Transverse colon (tissue), 4 donors: ENCODE measurements around the gene KRTCAP2. TPM values are rescaled to one million over a fixed set of nuclear protein-coding genes. Genes with fewer than 3 reads are reported as not detected.
A peak's percentile ranks its signal among the peaks of the same experiment; 100 is the strongest.
"Not testable (repeated sequence)": the region's sequence is repeated elsewhere in the genome, so short reads cannot be mapped to it uniquely, and the experiment has no call there.

Experiments
- DNase-seq: peaks from one replicate; pipeline ENCODE4 v3.0.0-alpha.2; 2019
- H3K27ac ChIP-seq, 4 donors: fragments of 200-600 bp; sonication (generic); 2 replicates each; pipeline ENCODE4 v1.5.1; 2016 to 2018; ENCODE audit warnings: inconsistent platforms in 4 of 4
- H3K27me3 ChIP-seq: fragments of 200-600 bp; sonication (generic); 2 replicates; pipeline ENCODE4 v1.5.1; 2017; ENCODE audit warnings: inconsistent platforms
- H3K36me3 ChIP-seq, 4 donors: fragments of 200-600 bp; sonication (generic); 2 replicates each; pipeline ENCODE4 v1.5.1; 2017 to 2019; ENCODE audit warnings: inconsistent platforms in 4 of 4
- H3K4me1 ChIP-seq, 4 donors: fragments of 200-600 bp; sonication (generic); 2 replicates each; pipeline ENCODE4 v1.5.1; 2017 to 2020; ENCODE audit warnings: inconsistent platforms in 4 of 4
- H3K4me3 ChIP-seq, 4 donors: fragments of 200-600 bp; sonication (generic); 1 replicate in 1 of 4; 2 replicates in 3 of 4; pipeline versions ENCODE4 v1.5.1 to v1.6.1; 2017 to 2019; ENCODE audit warnings: inconsistent platforms in 4 of 4
- H3K9me3 ChIP-seq, 2 donors: fragments of 200-600 bp; sonication (generic); 2 replicates each; pipeline ENCODE4 v1.5.1; 2017 to 2019; ENCODE audit warnings: inconsistent platforms in 2 of 2
- CTCF ChIP-seq, 5 experiments: fragments of 200-600 bp in 3 of 5; fragments of 450-650 bp in 2 of 5; sonication (generic) in 3 of 5; IDR thresholded peaks; 1 replicate in 2 of 5; 2 replicates in 3 of 5; pipeline ENCODE4 v1.5.1; 2016 to 2017; ENCODE audit warnings: antibody characterized with exemption in 5 of 5, inconsistent platforms in 3 of 5, mild to moderate bottlenecking in 2 of 5, moderate library complexity in 1 of 5
- EP300 ChIP-seq: sonication (generic); formaldehyde crosslinking; IDR thresholded peaks from one replicate; pipeline ENCODE4 v1.6.1; 2017; ENCODE audit warnings: antibody characterized with exemption, low read depth
- POLR2A ChIP-seq: fragments of 450-650 bp; IDR thresholded peaks from one replicate; pipeline ENCODE4 v1.6.1; 2016; ENCODE audit warnings: antibody characterized with exemption, mild to moderate bottlenecking, moderate library complexity
- POLR2AphosphoS5 ChIP-seq, 3 donors: sonication (generic); formaldehyde crosslinking; IDR thresholded peaks; one replicate each; pipeline ENCODE4 v1.6.1; 2016; ENCODE audit warnings: antibody characterized with exemption in 3 of 3
- WGBS, 2 donors: methylation state at CpG; one replicate each; pipeline ENCODE4 v1.1.5; 2018; ENCODE audit warnings: low coverage in 1 of 2; 5-methylcytosine and 5-hydroxymethylcytosine counted together
- in situ Hi-C, 4 donors: fragments of 200-750 bp; cut with MboI; loops; one replicate each; pipeline versions ENCODE4 v1.15.0 to v1.15.1; 2017; ENCODE audit warnings: low sequenced_read_pairs in 3 of 4, low pct_ligation_motif_present in 1 of 4, low pct_unique_long_range_greater_than_20kb in 1 of 4
- intact Hi-C: fragments of 100-400 bp; cut with DNase I; formaldehyde crosslinking; loops from one replicate; pipeline ENCODE4 v1.15.1; 2023; ENCODE audit warnings: low total_unique reads
- total RNA-seq, 4 donors: library from RNA; depleted of rRNA; stranded (reverse); fragments of >200 nt; gene quantifications; one replicate each; pipeline ENCODE4 v1.1.0, GENCODE V29; 2016

Gene KRTCAP2
- total RNA-seq, 4 donors from 2014 or later, result 106 to 240 (median 131) TPM

DNA sequence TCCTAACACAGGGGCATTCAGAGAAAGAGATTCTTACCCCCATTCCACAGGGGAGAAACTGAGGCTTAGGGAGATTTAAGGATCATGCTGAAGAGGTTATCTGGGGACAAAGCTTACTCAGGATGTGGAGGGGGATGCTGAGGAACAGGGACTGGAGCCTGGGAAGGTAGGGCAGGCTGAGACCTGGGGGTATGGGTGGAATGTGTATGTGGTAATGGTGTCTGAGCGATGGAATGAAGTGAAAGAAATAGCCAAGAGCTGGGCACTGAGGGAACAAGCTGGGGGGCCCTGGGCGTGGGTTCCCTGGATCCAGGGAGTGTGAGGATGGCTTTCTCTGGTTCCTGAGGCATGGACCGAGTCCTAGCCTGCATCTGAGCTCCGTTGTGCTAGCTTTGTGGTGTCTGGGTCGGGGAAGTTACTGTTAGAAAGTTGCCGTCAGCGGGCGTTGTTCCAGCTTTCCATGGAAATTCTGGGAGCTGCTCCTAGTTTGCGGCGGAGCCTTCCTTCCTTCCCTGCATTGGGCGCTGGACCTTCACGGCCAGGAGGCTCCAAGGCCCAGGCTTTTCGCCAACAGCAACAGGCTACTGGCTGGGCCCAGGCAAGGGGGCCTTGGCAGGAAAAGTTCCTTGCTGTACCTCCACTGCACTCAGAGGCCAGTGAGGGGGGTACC is 38.4 kb upstream of the KRTCAP2 start:
- 82% methylated on average over 13 of the region's 13 CpGs; no CpG with 5 or more reads in 1 of the 2 donors for WGBS, 2 donors
- H3K4me3 ChIP-seq, intact Hi-C loops, DNase-seq, H3K9me3 ChIP-seq, H3K27ac ChIP-seq, H3K27me3 ChIP-seq, in situ Hi-C loops, H3K36me3 ChIP-seq: not testable (repeated sequence)
- peaks cover 23 to 27% (median 26%) of the 10 kb centered on the region in 4 donors for H3K4me1 ChIP-seq

GRCh38 chr1:155210314-155211104 is 37.4 kb upstream of the KRTCAP2 start:
- no peaks in the 10 kb centered on the region for H3K27me3 ChIP-seq
- H3K9me3 ChIP-seq, result no peaks in the 10 kb centered on the region
- no peak overlapping the region for H3K27ac ChIP-seq
- H3K4me3 ChIP-seq, result no peak overlapping the region
- intact Hi-C loops, result no loop called here
- peaks cover 24 to 29% (median 26%) of the 10 kb centered on the region in 4 donors for H3K4me1 ChIP-seq
- WGBS, 2 donors, result 80 to 94% methylated on average over 3 to 4 of the region's 4 CpGs
- no peak for DNase-seq
- no peaks in the 10 kb centered on the region for H3K36me3 ChIP-seq
- TF ChIP-seq POLR2A (no peak), CTCF (IDR thresholded peaks at IDR 0.05) (no peak), EP300 (no peak), POLR2AphosphoS5 (IDR thresholded peaks at IDR 0.05) (no peak)
- in situ Hi-C loops, result no loop called here

DNA sequence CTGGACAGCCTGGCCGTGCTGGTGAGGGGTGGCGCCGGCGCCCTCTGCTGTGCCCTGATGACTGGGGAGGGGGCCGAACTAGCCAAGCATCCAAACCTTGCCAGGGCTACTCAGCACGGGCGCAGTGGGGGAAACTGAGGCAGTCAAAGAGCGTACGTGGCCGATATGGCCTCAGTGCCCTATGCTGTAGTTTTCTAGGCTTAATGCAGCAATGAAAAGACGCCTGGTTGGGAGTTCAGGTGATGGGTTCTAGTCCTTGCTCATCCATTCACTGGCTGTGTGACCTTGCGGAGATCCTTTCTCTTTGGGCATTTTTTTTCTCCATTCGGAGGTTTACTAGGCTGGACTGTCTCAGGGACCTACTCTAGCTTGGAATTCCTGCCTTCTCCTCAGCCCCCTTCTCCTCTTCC is 36.2 kb upstream of the KRTCAP2 start:
- Histone ChIP-seq H3K27me3 (no peaks in the 10 kb centered on the region), H3K36me3 (no peaks in the 10 kb centered on the region), H3K4me3 (peak overlapping the region; percentile 71 to 92 (median 84)), H3K4me1 (peaks cover 24 to 29% (median 26%) of the 10 kb centered on the region in 4 donors), H3K27ac (peak overlapping the region; percentile 96 to 99 (median 98)), H3K9me3 (no peaks in the 10 kb centered on the region)
- WGBS, 2 donors, result 0 to 5% methylated on average over 1 to 13 of the region's 13 CpGs
- no peak for TF ChIP-seq CTCF (IDR thresholded peaks at IDR 0.05)
- TF ChIP-seq POLR2AphosphoS5 (IDR thresholded peaks at IDR 0.05), result no peak
- TF ChIP-seq POLR2A, result no peak
- intact Hi-C loops, result loop anchor here (2.0 kb wide), 1 partner anchor 17 kb away; no protein-coding TSS in a partner anchor
- in situ Hi-C loops, result no loop called here
- DNase-seq, result no peak

- peaks cover 24 to 29% (median 26%) of the 10 kb centered on the region in 4 donors for H3K4me1 ChIP-seq
- H3K27me3 ChIP-seq, result no peaks in the 10 kb centered on the region
- in situ Hi-C loops (no loop called here), intact Hi-C loops (loop anchor here (2.0 kb wide), 1 partner anchor 18 kb away; no protein-coding TSS in a partner anchor)
- peak; percentile 89 for DNase-seq
- H3K36me3 ChIP-seq, result no peaks in the 10 kb centered on the region
- H3K27ac ChIP-seq, result peak within 1 kb of the TSS; percentile 96 to 99 (median 98)
- peak within 1 kb of the TSS; percentile 71 to 92 (median 84) for H3K4me3 ChIP-seq
- TF ChIP-seq POLR2AphosphoS5 (IDR thresholded peaks at IDR 0.05) (peak; percentile 29 to 74 (median 62)), CTCF (IDR thresholded peaks at IDR 0.05) (no peak), POLR2A (peak; percentile 66), EP300 (peak; percentile 45)
- H3K9me3 ChIP-seq, result no peaks in the 10 kb centered on the region
- WGBS, 2 donors, result 0% methylated on average over 48 of the region's 64 CpGs; no CpG with 5 or more reads in 1 of the 2 donors
Observed at GRCh38 chr1:155208541-155209311, 35.6 kb upstream of the KRTCAP2 start, which contains the start of gene MTX1. Gene MTX1, plus strand, starts transcription at chr1:155208695. Its CDS starts 110 bp downstream, at chr1:155208805.
